GM23248 (cell line): ENCODE measurements around the gene PYDC1. TPM values are rescaled to one million over a fixed set of nuclear protein-coding genes. Genes with fewer than 3 reads are reported as not detected.

ENCODE experiments used
- DNase-seq: peaks from one replicate; pipeline ENCODE4 v3.0.0-alpha.2; 2015
- H2AFZ ChIP-seq: fragments of 200-600 bp; sonication (generic); 2 replicates; pipeline ENCODE4 v1.6.1; 2016; ENCODE audit warnings: antibody characterized with exemption
- H3F3A ChIP-seq: fragments of 200-600 bp; sonication (generic); 2 replicates; pipeline ENCODE4 v1.6.1; 2016; ENCODE audit warnings: mild to moderate bottlenecking, antibody characterized with exemption, mixed run types; ENCODE audit not compliant: insufficient read depth
- H3K27ac ChIP-seq: fragments of 200-600 bp; sonication (generic); 2 replicates; pipeline ENCODE4 v1.5.1; 2016; ENCODE audit warnings: mild to moderate bottlenecking
- H3K27me3 ChIP-seq: fragments of 200-600 bp; sonication (generic); replicated peaks from 2 replicates; pipeline ENCODE4 v1.6.1; 2016; ENCODE audit warnings: mild to moderate bottlenecking; ENCODE audit not compliant: insufficient read depth
- H3K36me3 ChIP-seq: fragments of 200-600 bp; sonication (generic); 2 replicates; pipeline ENCODE4 v1.6.1; 2016; ENCODE audit warnings: low read depth, mild to moderate bottlenecking
- H3K4me1 ChIP-seq: fragments of 200-600 bp; sonication (generic); 2 replicates; pipeline ENCODE4 v1.6.1; 2016; ENCODE audit warnings: mild to moderate bottlenecking; ENCODE audit not compliant: insufficient read depth
- H3K4me2 ChIP-seq: fragments of 200-600 bp; sonication (generic); one replicate; pipeline ENCODE4 v1.6.1; 2016; ENCODE audit warnings: mild to moderate bottlenecking; ENCODE audit not compliant: unreplicated experiment
- H3K4me3 ChIP-seq: fragments of 200-600 bp; sonication (generic); 2 replicates; pipeline ENCODE4 v1.5.1; 2016; ENCODE audit warnings: mild to moderate bottlenecking
- H3K79me2 ChIP-seq: fragments of 200-600 bp; sonication (generic); 2 replicates; pipeline ENCODE4 v1.6.1; 2016; ENCODE audit warnings: mild to moderate bottlenecking; ENCODE audit not compliant: insufficient read depth
- H3K9ac ChIP-seq: fragments of 200-600 bp; sonication (generic); 2 replicates; pipeline ENCODE4 v1.6.1; 2016; ENCODE audit warnings: mild to moderate bottlenecking
- H3K9me2 ChIP-seq: fragments of 200-600 bp; sonication (generic); 2 replicates; pipeline ENCODE4 v1.6.1; 2016; ENCODE audit warnings: mixed run types, mild to moderate bottlenecking, moderate library complexity; ENCODE audit not compliant: insufficient read depth
- H3K9me3 ChIP-seq: fragments of 200-600 bp; sonication (generic); one replicate; pipeline ENCODE4 v1.6.1; 2017; ENCODE audit warnings: low read depth
- H4K20me1 ChIP-seq: fragments of 200-600 bp; sonication (generic); 2 replicates; pipeline ENCODE4 v1.6.0; 2016; ENCODE audit not compliant: insufficient read depth
- EZH2 ChIP-seq: fragments of 200-600 bp; sonication (generic); IDR thresholded peaks from 2 replicates; pipeline ENCODE4 v1.6.1; 2018; ENCODE audit warnings: antibody characterized with exemption, mild to moderate bottlenecking; ENCODE audit not compliant: insufficient read depth, poor library complexity, severe bottlenecking
- EZH2phosphoT487 ChIP-seq: fragments of 200-600 bp; sonication (generic); IDR thresholded peaks from 2 replicates; pipeline ENCODE4 v1.6.1; 2018; ENCODE audit warnings: antibody characterized with exemption, moderate library complexity, mild to moderate bottlenecking, low read depth; ENCODE audit not compliant: insufficient read depth
- WGBS, 2 experiments: methylation state at CpG; one replicate each; pipeline ENCODE4 v1.1.6; 2015 to 2017; ENCODE audit warnings: low lambda C conversion rate in 2 of 2, low coverage in 1 of 2; ENCODE audit errors: missing lambda C conversion rate in 2 of 2; 5-methylcytosine and 5-hydroxymethylcytosine counted together
- in situ Hi-C: fragments of 300-500 bp; cut with MboI; formaldehyde crosslinking; loops from 2 replicates; pipeline ENCODE4 v1.15.0; 2020
- polyA plus RNA-seq: library from polyadenylated mRNA; unstranded; fragments of >200 nt; fragmentation: Nextera tagmentation; extraction: Ambion mirVana; gene quantifications from 2 replicates; pipeline ENCODE4 v1.2.1, GENCODE V29; 2016
- total RNA-seq: library from RNA; depleted of rRNA; stranded (reverse); fragments of >200 nt; shearing (Covaris generic); gene quantifications from 2 replicates; pipeline ENCODE4 v1.2.3, GENCODE V29; 2014

The PYDC1 gene
- total and polyA plus RNA-seq, 2 experiments from 2014 or later: not detected

- H3K4me3 ChIP-seq: no peak overlapping the region
- H3K4me1 ChIP-seq: peaks cover 9% of the 10 kb centered on the region; the same call in 1 of the 2 replicates
- 77 to 78% methylated on average over 9 of the region's 9 CpGs for WGBS, 2 experiments
- H3K36me3 ChIP-seq: no peaks in the 10 kb centered on the region
- in situ Hi-C loops: loop anchor here (10.0 to 25.0 kb wide), 2 partner anchors 240 to 507 kb away; partner anchors contain the start of gene ZNF843
- H3K27ac ChIP-seq: no peak overlapping the region
- 0 out of 2 replicates have a peak, but pooled peaks cover 4% of the 10 kb centered on the region for H4K20me1 ChIP-seq
- peaks cover 14% of the 10 kb centered on the region for H3F3A ChIP-seq
- DNase-seq: no peak
- 0 out of 2 replicates have a peak, but pooled peaks cover 8% of the 10 kb centered on the region for H3K27me3 ChIP-seq
- no peak overlapping the region for H2AFZ ChIP-seq
- TF ChIP-seq EZH2 (no peak), EZH2phosphoT487 (no peak)
- no peaks in the 10 kb centered on the region for H3K79me2 ChIP-seq
- H3K9ac ChIP-seq: no peak overlapping the region
- H3K9me2 ChIP-seq: no peaks in the 10 kb centered on the region
- H3K9me3 ChIP-seq: no peaks in the 10 kb centered on the region
- H3K4me2 ChIP-seq: no peak overlapping the region
These were observed 11.9 kb downstream of the PYDC1 start for GRCh38 chr16:31204871-31205666.

GRCh38 chr16:31202414-31203375 lies 14.2 kb downstream of the PYDC1 start, which contains the start of gene PYCARD:
PYCARD (minus strand) TSS chr16:31202760; CDS start chr16:31202690, 70 bp downstream.
- Histone ChIP-seq H3K9ac (peak within 1 kb of the TSS; percentile 68), H3K79me2 (no peaks in the 10 kb centered on the region), H4K20me1 (0 out of 2 replicates have a peak, but pooled peaks cover 4% of the 10 kb centered on the region), H3K4me2 (peak within 1 kb of the TSS; percentile 94), H3K36me3 (no peaks in the 10 kb centered on the region), H2AFZ (peak within 1 kb of the TSS; percentile 94), H3K4me1 (peaks cover 9% of the 10 kb centered on the region; the same call in 1 of the 2 replicates), H3K27ac (no peak within 1 kb of the TSS), H3K27me3 (no peaks in the 10 kb centered on the region), H3F3A (peaks cover 38% of the 10 kb centered on the region), H3K9me2 (no peaks in the 10 kb centered on the region), H3K9me3 (no peaks in the 10 kb centered on the region), H3K4me3 (peak within 1 kb of the TSS; percentile 82)
- WGBS, 2 experiments: 2 to 4% methylated on average over 33 to 60 of the region's 69 CpGs
- TF ChIP-seq EZH2 (no peak), EZH2phosphoT487 (no peak)
- peak; percentile 76 for DNase-seq
- in situ Hi-C loops: loop anchor here (10.0 to 25.0 kb wide), 2 partner anchors 242 to 510 kb away; partner anchors contain the start of gene ZNF843

- WGBS, 2 experiments: 16 to 19% methylated on average over 32 to 33 of the region's 35 CpGs
- in situ Hi-C loops: loop anchor here (10.0 to 25.0 kb wide), 2 partner anchors 243 to 511 kb away; partner anchors contain the start of gene ZNF843
- no peak for TF ChIP-seq EZH2
- no peak for TF ChIP-seq EZH2phosphoT487
- Histone ChIP-seq H3K9me3 (no peaks in the 10 kb centered on the region), H3K4me3 (peak overlapping the region; percentile 82), H3K27ac (no peak overlapping the region), H3F3A (peaks cover 46% of the 10 kb centered on the region), H2AFZ (peak overlapping the region; percentile 94), H3K4me2 (peak overlapping the region; percentile 94), H4K20me1 (0 out of 2 replicates have a peak, but pooled peaks cover 4% of the 10 kb centered on the region), H3K79me2 (no peaks in the 10 kb centered on the region), H3K27me3 (no peaks in the 10 kb centered on the region), H3K4me1 (peaks cover 9% of the 10 kb centered on the region; the same call in 1 of the 2 replicates), H3K36me3 (peaks cover 5% of the 10 kb centered on the region; the same call in 1 of the 2 replicates), H3K9ac (peak overlapping the region; percentile 68), H3K9me2 (no peaks in the 10 kb centered on the region)
- peak; percentile 45 for DNase-seq
These were observed 15.1 kb downstream of the PYDC1 start for GRCh38 chr16:31201582-31202413.
